AG10803 (cell line): ENCODE data around the gene CA4.
"Not testable (repeated sequence)": the region's sequence is repeated elsewhere in the genome, so short reads cannot be mapped to it uniquely, and the experiment has no call there.

Source experiments
- DNase-seq: peaks from one replicate; pipeline ENCODE4 v3.0.0; 2010; ENCODE audit warnings: low read depth
- H3K4me3 ChIP-seq: 2 replicates; pipeline ENCODE4 v1.5.1; 2011; ENCODE audit warnings: mild to moderate bottlenecking, low read length, control low read depth
- TF ChIP-seq, protein P1 (sequence below): conservative IDR thresholded peaks from 2 replicates; pipeline ENCODE4 v1.5.1; 2011; ENCODE audit warnings: mild to moderate bottlenecking, low read length, control low read depth, inconsistent platforms

The CA4 gene

GRCh38 chr17:60174767-60175166, 25.0 kb downstream of the CA4 start:
- DNase-seq, result peak; percentile 9
- not testable (repeated sequence) for H3K4me3 ChIP-seq
- TF ChIP-seq, protein P1, sequence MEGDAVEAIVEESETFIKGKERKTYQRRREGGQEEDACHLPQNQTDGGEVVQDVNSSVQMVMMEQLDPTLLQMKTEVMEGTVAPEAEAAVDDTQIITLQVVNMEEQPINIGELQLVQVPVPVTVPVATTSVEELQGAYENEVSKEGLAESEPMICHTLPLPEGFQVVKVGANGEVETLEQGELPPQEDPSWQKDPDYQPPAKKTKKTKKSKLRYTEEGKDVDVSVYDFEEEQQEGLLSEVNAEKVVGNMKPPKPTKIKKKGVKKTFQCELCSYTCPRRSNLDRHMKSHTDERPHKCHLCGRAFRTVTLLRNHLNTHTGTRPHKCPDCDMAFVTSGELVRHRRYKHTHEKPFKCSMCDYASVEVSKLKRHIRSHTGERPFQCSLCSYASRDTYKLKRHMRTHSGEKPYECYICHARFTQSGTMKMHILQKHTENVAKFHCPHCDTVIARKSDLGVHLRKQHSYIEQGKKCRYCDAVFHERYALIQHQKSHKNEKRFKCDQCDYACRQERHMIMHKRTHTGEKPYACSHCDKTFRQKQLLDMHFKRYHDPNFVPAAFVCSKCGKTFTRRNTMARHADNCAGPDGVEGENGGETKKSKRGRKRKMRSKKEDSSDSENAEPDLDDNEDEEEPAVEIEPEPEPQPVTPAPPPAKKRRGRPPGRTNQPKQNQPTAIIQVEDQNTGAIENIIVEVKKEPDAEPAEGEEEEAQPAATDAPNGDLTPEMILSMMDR, result peak; percentile 44

DNA sequence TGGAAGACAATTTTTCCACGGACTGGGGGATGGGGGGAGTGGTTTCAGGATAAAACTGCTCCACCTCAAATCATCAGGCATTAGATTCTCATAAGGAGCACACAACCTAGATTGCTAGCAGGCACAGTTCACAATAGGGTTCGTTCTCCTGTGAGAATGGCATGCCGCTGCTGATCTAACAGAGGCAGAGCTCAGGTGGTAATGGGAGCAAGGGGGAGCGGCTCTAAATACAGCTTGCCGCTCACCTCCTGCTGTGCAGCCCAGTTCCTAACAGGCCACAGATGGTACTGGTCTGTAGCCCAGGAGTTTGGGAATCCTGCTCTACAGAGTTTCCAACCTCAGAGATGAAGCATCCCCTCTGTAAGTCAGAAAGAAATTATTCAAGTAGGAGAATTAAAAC, 27.0 kb downstream of the CA4 start:
- not testable (repeated sequence) for H3K4me3 ChIP-seq, DNase-seq

DNA sequence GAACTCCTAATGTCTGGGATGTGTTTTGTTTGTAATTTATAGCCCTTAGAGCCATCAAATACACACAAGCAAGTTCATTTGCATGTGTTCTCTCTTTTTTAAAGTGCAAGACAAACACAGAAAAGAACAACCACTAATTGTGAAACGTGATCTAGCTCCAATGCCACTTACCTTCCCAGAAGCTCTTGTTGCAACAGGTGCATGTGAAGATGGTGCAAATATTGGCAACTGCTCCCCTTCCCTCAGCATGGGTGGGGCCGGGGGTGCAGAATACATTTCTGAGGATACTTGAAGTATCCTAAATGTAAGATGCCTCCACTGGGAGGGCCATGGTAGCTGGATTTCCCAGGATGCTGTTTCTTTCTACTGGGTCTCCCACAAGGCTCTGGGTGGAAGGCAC, 28.4 kb downstream of the CA4 start:
- not testable (repeated sequence) for DNase-seq, H3K4me3 ChIP-seq

- not testable (repeated sequence) for H3K4me3 ChIP-seq, DNase-seq
These were observed 30.6 kb downstream of the CA4 start for GRCh38 chr17:60180380-60180779.

DNA sequence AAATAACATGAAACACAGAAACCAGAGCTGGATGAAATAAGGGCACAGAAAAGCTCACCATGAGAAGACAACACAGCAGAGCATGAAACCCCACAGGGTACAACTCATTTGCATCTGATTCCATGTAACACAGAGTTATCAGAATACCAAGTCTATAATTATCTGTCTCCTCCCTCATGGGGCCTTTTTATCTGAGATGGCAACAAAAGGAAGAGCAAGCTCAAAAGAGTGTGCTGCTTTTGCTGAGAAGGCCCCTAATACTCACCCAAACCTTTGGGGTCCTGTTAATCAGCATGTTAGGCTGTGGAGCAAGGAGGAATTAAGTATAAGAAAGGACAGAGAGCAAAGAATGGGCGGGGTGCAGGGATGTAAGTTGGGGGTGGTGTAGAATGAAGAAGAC, 36.6 kb downstream of the CA4 start:
- not testable (repeated sequence) for H3K4me3 ChIP-seq, DNase-seq

DNA sequence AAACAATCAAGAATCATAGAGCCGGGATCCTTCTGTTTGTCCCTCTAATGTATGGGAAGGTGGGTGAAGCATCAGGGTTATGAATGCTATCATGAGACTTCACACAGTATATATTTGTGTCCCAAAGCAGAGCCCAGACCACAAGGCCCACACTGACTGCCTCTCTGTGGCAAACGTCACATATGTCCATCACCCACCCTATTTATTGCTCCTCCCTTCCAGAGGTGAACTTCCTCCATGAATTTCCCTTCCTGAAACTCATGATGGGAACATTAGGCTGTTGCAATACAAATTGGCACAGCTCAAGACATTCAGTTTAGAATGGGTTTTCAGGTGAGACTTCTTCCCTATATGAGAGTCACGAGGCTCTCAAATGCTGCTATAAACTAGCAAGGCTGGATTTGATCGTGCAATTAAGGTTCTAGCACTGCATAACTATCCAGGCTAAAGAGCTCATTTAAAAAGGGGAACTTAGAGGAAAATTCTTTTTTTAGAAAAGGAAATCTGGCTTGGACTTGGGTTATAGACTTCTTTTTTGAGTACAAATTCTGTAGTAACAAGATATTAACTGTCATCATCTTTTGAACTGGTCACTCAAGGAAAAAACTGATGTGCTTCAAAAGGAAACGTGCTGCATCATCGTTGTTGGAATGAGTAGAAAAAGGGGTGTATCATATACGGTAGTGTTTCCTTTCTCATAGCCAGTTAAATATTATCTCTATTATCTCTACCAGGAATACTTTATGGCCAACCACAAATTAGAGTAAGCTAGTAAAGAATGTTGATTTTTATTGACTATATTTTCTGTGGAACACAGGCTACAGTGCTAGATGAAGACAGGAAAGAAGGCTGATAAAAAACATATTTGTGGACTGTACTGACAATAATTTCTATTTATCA, 37.3 kb downstream of the CA4 start:
- DNase-seq, result peak; percentile 46
- not testable (repeated sequence) for H3K4me3 ChIP-seq

DNA sequence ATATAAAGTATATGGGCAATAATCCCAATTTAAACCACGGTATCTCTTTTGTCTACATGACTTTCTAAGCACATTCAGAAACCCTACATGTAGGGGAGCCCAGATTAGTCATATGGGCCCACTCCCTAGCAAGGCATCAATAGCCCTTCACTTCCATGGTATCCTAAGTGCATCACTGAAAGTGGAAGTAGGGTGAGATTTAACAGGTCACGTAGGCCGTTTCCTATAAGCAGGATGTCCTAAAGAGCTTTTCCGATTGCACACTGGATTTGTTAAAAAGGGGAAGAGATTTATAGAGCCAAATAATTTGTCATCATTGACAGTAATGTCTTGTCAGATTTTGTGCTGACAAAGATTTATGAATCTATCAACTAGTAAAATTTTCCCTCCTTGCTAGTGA, 39.0 kb downstream of the CA4 start:
- no peak for DNase-seq
- no peak overlapping the region for H3K4me3 ChIP-seq
- TF ChIP-seq, protein P1, result no peak

DNA sequence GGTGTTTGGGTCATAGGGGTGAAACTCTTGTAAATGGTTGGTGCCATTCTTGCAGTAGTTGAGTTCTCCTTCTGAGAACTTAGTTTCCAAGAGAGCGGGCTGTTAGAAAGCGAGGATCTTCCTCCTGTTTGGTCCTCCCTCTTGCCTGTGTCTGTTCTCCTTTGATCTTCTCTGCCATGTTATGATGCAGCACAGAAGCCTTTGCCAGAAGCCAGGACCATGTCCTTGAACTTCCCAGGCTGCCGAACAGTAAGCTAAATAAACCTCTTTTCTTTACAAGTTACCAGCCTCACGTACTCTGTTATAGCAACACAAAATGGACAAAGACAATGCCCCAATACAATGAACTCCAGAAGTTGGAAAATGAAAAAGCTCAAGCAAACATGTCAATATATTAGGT, 40.3 kb downstream of the CA4 start:
- H3K4me3 ChIP-seq, DNase-seq: not testable (repeated sequence)

DNA sequence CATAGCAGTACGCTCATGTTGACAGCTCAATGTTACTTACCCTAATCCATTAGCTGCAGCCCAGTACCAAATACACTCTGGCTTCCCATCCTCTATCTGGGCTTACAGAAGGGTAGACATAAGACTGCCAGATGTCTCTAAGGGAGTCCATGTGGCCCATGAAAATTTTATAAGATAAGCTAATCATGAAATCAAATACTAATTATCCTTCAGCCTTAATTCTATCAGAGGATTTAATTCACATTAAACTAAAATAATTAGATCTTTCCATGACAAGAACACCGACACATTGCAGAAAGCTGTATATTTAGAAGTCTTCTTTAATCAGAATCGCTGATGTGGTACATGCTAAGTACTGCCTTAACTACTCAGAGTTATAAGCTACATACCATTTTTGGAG, 43.3 kb downstream of the CA4 start:
- H3K4me3 ChIP-seq, DNase-seq: not testable (repeated sequence)

DNA sequence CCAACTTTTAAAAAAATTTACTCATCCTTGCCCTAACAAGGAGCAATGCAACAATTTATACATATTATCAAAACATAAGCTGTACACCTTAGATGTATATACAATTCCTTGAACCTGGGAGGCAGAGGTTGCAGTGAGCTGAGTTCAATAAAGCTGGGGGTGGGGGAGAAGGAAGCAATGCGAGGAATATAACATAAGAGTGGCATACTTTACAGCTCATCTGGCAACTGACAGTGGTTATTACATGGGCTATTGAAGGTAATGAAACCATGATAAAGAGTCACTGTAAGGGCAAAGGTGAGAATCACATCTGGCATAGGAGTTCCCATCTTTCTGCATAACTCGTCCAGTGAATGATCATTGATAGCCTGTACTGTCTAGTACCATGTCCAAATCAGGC, 43.7 kb downstream of the CA4 start:
- no peak overlapping the region for H3K4me3 ChIP-seq
- DNase-seq, result no peak
- TF ChIP-seq, protein P1, result no peak

DNA sequence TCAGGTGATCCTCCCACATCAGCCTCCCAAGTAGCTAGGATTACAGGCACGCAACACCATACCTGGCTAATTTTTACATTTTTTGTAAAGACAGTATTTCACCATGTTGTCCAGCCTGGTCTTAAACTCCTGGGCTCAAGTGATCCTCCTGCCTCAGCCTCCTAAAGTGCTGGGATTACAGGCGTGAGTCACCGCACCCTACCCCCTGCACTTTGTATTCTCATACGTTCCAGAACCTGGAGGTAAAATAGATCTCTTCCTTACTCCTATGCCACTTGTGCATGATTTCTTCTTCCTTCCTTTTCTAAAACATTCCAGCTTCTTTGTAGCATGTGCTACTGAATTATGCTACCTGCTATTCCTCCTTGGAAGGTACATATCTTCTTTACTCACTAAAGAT, 44.4 kb downstream of the CA4 start:
- not testable (repeated sequence) for DNase-seq, H3K4me3 ChIP-seq

- not testable (repeated sequence) for H3K4me3 ChIP-seq, DNase-seq
These were observed 48.9 kb downstream of the CA4 start for GRCh38 chr17:60198630-60199029.

DNA sequence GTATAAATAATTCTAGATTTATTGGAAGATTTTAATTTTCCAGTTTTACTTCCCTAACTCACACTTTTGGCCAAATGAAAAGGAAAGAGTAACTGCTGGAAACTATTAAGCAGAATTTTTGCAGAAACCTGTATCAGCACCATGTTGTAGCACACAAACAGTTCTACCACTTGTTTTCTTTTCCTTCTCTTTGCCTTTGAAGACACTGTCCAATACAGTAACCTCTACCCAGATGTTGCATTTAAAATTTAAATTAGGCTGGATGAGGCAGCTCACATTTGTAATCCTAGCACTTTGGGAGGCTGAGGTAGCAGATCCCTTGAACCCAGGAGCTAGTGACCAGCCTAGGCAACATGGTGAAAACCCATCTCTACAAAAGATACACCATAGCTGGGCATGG, 56.0 kb downstream of the CA4 start:
- H3K4me3 ChIP-seq, DNase-seq: not testable (repeated sequence)

- not testable (repeated sequence) for H3K4me3 ChIP-seq, DNase-seq
These were observed 58.5 kb downstream of the CA4 start for GRCh38 chr17:60208302-60208701.
